Panc1 (cell line): ENCODE measurements around the gene KIF21B.
"Not testable (repeated sequence)": the region's sequence is repeated elsewhere in the genome, so short reads cannot be mapped to it uniquely, and the experiment has no call there.

Experiments
- CTCF ChIP-seq: fragments of 450-650 bp; IDR thresholded peaks from 2 replicates; pipeline ENCODE4 v1.5.1; 2017; ENCODE audit warnings: mild to moderate bottlenecking
- REST ChIP-seq, 2 experiments: IDR thresholded peaks; 2 replicates each; pipeline ENCODE4 v1.6.1; 2011 to 2012; ENCODE audit warnings: low read depth in 2 of 2, control low read depth in 1 of 2, low read length in 1 of 2, mild to moderate bottlenecking in 1 of 2, moderate library complexity in 1 of 2; ENCODE audit not compliant: insufficient read depth in 1 of 2

- TF ChIP-seq CTCF; REST (IDR thresholded peaks at IDR 0.05; ENCODE audit: insufficient read depth in 1 of 2, low read depth in 2 of 2, low read length in 1 of 2): not testable (repeated sequence)
Measured at GRCh38 chr1:200930285-200930684, 93.2 kb downstream of the KIF21B start.
